ENCODE results near the gene C1QTNF12. TPM values are rescaled to one million over a fixed set of nuclear protein-coding genes. Genes with fewer than 3 reads are reported as not detected.

The C1QTNF12 gene
- total and polyA plus RNA-seq, 2 experiments from 2014 or later = 4.1 to 4.2 TPM

DNA sequence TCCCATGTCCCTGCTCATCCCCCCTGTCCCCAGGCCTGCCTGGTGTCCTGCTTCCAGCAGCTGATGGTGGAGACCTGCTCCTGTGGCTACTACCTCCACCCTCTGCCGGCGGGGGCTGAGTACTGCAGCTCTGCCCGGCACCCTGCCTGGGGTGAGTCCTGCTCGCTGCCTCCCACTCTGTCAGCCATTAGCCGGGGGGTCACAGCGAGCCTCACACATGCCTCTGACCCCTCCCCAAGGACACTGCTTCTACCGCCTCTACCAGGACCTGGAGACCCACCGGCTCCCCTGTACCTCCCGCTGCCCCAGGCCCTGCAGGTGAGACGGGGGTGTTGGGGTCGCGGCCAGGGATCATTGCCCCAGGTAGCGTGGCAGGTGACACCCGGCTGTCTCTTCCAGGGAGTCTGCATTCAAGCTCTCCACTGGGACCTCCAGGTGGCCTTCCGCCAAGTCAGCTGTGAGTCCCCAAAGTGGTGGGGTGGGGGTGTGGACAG, 43.8 kb upstream of the C1QTNF12 start:
- Mint-ChIP-seq H3K36me3 (ENCODE audit: low read depth) (no peaks in the 10 kb centered on the region), H3K4me3 (no peak overlapping the region), H3K27me3 (ENCODE audit: insufficient read depth, low read depth, poor library complexity) (peaks cover 13% of the 10 kb centered on the region), H3K4me1 (peaks cover 4% of the 10 kb centered on the region; the same call in 1 of the 3 replicates), H3K9me3 (peaks cover 3% of the 10 kb centered on the region; the same call in 2 of the 3 replicates), H3K27ac (no peak overlapping the region)
- no peaks in the 10 kb centered on the region for H3K4me1 ChIP-seq (ENCODE audit: insufficient read depth)
- H3K4me2 ChIP-seq = no peak overlapping the region
- H3K9me2 ChIP-seq (ENCODE audit: insufficient read depth) = no peaks in the 10 kb centered on the region
- no peaks in the 10 kb centered on the region for H3K27me3 ChIP-seq (ENCODE audit: insufficient read depth)
- ATAC-seq = peak; percentile 19
- H3K27ac ChIP-seq (ENCODE audit: low read depth) = no peak overlapping the region
- H3F3A ChIP-seq (replicated peaks; ENCODE audit: low read depth) = 0 out of 2 replicates have a peak, but pooled peaks cover 9% of the 10 kb centered on the region
- no peaks in the 10 kb centered on the region for H3K36me3 ChIP-seq (ENCODE audit: insufficient read depth)
- no peaks in the 10 kb centered on the region for H4K20me1 ChIP-seq (replicated peaks; ENCODE audit: insufficient read depth)
- peak; percentile 73 for DNase-seq (ENCODE audit: low spot score)
- no peak overlapping the region for H3K4me3 ChIP-seq
- TF ChIP-seq, protein P1, sequence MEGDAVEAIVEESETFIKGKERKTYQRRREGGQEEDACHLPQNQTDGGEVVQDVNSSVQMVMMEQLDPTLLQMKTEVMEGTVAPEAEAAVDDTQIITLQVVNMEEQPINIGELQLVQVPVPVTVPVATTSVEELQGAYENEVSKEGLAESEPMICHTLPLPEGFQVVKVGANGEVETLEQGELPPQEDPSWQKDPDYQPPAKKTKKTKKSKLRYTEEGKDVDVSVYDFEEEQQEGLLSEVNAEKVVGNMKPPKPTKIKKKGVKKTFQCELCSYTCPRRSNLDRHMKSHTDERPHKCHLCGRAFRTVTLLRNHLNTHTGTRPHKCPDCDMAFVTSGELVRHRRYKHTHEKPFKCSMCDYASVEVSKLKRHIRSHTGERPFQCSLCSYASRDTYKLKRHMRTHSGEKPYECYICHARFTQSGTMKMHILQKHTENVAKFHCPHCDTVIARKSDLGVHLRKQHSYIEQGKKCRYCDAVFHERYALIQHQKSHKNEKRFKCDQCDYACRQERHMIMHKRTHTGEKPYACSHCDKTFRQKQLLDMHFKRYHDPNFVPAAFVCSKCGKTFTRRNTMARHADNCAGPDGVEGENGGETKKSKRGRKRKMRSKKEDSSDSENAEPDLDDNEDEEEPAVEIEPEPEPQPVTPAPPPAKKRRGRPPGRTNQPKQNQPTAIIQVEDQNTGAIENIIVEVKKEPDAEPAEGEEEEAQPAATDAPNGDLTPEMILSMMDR (conservative IDR thresholded peaks at IDR 0.05; ENCODE audit: low read depth in 2 of 2) = peak; percentile 52 to 70
- TF ChIP-seq JUNB (IDR thresholded peaks at IDR 0.05; ENCODE audit: unreplicated experiment) (no peak), STAT1 (IDR thresholded peaks at IDR 0.05; ENCODE audit: unreplicated experiment) (no peak)
- no peak overlapping the region for H2AFZ ChIP-seq
- no peaks in the 10 kb centered on the region for H3K79me2 ChIP-seq (replicated peaks; ENCODE audit: insufficient read depth)

DNA sequence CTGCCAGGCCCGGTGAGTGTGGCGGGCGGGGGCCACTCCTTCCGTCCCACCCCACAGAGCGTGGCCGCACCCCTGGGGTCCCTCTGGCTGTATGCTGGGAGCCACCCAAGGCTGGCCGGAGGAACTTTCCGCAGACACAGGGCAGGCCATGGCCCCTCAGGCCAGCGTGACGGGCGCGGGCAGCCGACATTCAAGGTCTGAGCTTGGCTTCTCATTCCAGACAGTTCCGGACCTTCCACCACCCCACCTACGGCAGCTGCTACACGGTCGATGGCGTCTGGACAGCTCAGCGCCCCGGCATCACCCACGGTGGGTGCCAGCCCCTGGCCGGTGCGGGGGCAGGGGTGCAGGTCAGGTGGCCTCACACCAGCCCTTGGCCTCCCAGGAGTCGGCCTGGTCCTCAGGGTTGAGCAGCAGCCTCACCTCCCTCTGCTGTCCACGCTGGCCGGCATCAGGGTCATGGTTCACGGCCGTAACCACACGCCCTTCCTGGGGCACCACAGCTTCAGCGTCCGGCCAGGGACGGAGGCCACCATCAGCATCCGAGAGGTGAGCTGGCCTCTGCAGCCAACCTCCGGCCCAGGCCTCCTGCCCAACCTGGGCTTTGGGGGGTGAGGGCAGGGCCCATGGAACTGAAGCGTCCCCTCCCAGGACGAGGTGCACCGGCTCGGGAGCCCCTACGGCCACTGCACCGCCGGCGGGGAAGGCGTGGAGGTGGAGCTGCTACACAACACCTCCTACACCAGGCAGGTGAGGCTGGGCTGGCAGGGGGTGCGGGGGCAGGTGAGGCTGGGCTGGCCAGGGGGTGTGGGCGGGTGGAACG, 41.0 kb upstream of the C1QTNF12 start:
- Mint-ChIP-seq H3K27ac (no peak overlapping the region), H3K9me3 (peaks cover 3% of the 10 kb centered on the region; the same call in 2 of the 3 replicates), H3K4me1 (peaks cover 4% of the 10 kb centered on the region; the same call in 1 of the 3 replicates), H3K4me3 (no peak overlapping the region), H3K27me3 (ENCODE audit: insufficient read depth, low read depth, poor library complexity) (peaks cover 16% of the 10 kb centered on the region), H3K36me3 (ENCODE audit: low read depth) (no peaks in the 10 kb centered on the region)
- Histone ChIP-seq H3F3A (replicated peaks; ENCODE audit: low read depth) (no peaks in the 10 kb centered on the region), H3K4me3 (no peak overlapping the region), H3K27ac (ENCODE audit: low read depth) (no peak overlapping the region), H4K20me1 (replicated peaks; ENCODE audit: insufficient read depth) (no peaks in the 10 kb centered on the region), H3K4me1 (ENCODE audit: insufficient read depth) (no peaks in the 10 kb centered on the region), H3K4me2 (no peak overlapping the region), H2AFZ (no peak overlapping the region), H3K27me3 (ENCODE audit: insufficient read depth) (no peaks in the 10 kb centered on the region), H3K79me2 (replicated peaks; ENCODE audit: insufficient read depth) (no peaks in the 10 kb centered on the region), H3K36me3 (ENCODE audit: insufficient read depth) (no peaks in the 10 kb centered on the region), H3K9me2 (ENCODE audit: insufficient read depth) (no peaks in the 10 kb centered on the region)
- ATAC-seq (no peak), DNase-seq (ENCODE audit: low spot score) (no peak)
- TF ChIP-seq POLR2AphosphoS5 (IDR thresholded peaks at IDR 0.05; ENCODE audit: low read depth) (no peak), JUNB (IDR thresholded peaks at IDR 0.05; ENCODE audit: unreplicated experiment) (no peak), CREB1 (CRISPR knock-in tag; IDR thresholded peaks at IDR 0.05; ENCODE audit: low read depth) (no peak), EZH2 (IDR thresholded peaks at IDR 0.05; ENCODE audit: low read depth, unreplicated experiment) (no peak), STAT1 (IDR thresholded peaks at IDR 0.05; ENCODE audit: unreplicated experiment) (no peak), ZNF114 (CRISPR knock-in tag; IDR thresholded peaks at IDR 0.05) (no peak), ZNF331 (CRISPR knock-in tag; IDR thresholded peaks at IDR 0.05; ENCODE audit: low read depth) (no peak), NANOG (IDR thresholded peaks at IDR 0.05; ENCODE audit: borderline replicate concordance) (no peak)
- TF ChIP-seq, protein P2, sequence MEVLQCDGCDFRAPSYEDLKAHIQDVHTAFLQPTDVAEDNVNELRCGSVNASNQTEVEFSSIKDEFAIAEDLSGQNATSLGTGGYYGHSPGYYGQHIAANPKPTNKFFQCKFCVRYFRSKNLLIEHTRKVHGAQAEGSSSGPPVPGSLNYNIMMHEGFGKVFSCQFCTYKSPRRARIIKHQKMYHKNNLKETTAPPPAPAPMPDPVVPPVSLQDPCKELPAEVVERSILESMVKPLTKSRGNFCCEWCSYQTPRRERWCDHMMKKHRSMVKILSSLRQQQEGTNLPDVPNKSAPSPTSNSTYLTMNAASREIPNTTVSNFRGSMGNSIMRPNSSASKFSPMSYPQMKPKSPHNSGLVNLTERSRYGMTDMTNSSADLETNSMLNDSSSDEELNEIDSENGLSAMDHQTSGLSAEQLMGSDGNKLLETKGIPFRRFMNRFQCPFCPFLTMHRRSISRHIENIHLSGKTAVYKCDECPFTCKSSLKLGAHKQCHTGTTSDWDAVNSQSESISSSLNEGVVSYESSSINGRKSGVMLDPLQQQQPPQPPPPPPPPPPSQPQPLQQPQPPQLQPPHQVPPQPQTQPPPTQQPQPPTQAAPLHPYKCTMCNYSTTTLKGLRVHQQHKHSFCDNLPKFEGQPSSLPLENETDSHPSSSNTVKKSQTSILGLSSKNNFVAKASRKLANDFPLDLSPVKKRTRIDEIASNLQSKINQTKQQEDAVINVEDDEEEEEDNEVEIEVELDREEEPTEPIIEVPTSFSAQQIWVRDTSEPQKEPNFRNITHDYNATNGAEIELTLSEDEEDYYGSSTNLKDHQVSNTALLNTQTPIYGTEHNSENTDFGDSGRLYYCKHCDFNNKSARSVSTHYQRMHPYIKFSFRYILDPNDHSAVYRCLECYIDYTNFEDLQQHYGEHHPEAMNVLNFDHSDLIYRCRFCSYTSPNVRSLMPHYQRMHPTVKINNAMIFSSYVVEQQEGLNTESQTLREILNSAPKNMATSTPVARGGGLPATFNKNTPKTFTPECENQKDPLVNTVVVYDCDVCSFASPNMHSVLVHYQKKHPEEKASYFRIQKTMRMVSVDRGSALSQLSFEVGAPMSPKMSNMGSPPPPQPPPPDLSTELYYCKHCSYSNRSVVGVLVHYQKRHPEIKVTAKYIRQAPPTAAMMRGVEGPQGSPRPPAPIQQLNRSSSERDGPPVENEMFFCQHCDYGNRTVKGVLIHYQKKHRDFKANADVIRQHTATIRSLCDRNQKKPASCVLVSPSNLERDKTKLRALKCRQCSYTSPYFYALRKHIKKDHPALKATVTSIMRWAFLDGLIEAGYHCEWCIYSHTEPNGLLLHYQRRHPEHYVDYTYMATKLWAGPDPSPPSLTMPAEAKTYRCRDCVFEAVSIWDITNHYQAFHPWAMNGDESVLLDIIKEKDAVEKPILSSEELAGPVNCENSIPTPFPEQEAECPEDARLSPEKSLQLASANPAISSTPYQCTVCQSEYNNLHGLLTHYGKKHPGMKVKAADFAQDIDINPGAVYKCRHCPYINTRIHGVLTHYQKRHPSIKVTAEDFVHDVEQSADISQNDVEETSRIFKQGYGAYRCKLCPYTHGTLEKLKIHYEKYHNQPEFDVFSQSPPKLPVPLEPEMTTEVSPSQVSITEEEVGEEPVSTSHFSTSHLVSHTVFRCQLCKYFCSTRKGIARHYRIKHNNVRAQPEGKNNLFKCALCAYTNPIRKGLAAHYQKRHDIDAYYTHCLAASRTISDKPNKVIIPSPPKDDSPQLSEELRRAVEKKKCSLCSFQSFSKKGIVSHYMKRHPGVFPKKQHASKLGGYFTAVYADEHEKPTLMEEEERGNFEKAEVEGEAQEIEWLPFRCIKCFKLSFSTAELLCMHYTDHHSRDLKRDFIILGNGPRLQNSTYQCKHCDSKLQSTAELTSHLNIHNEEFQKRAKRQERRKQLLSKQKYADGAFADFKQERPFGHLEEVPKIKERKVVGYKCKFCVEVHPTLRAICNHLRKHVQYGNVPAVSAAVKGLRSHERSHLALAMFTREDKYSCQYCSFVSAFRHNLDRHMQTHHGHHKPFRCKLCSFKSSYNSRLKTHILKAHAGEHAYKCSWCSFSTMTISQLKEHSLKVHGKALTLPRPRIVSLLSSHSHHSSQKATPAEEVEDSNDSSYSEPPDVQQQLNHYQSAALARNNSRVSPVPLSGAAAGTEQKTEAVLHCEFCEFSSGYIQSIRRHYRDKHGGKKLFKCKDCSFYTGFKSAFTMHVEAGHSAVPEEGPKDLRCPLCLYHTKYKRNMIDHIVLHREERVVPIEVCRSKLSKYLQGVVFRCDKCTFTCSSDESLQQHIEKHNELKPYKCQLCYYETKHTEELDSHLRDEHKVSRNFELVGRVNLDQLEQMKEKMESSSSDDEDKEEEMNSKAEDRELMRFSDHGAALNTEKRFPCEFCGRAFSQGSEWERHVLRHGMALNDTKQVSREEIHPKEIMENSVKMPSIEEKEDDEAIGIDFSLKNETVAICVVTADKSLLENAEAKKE (CRISPR knock-in tag; IDR thresholded peaks at IDR 0.05) = no peak
- TF ChIP-seq, protein P3, sequence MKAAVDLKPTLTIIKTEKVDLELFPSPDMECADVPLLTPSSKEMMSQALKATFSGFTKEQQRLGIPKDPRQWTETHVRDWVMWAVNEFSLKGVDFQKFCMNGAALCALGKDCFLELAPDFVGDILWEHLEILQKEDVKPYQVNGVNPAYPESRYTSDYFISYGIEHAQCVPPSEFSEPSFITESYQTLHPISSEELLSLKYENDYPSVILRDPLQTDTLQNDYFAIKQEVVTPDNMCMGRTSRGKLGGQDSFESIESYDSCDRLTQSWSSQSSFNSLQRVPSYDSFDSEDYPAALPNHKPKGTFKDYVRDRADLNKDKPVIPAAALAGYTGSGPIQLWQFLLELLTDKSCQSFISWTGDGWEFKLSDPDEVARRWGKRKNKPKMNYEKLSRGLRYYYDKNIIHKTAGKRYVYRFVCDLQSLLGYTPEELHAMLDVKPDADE (IDR thresholded peaks at IDR 0.05) = no peak
